ENCODE data around the gene SLC20A1.

- TF ChIP-seq, protein P1, sequence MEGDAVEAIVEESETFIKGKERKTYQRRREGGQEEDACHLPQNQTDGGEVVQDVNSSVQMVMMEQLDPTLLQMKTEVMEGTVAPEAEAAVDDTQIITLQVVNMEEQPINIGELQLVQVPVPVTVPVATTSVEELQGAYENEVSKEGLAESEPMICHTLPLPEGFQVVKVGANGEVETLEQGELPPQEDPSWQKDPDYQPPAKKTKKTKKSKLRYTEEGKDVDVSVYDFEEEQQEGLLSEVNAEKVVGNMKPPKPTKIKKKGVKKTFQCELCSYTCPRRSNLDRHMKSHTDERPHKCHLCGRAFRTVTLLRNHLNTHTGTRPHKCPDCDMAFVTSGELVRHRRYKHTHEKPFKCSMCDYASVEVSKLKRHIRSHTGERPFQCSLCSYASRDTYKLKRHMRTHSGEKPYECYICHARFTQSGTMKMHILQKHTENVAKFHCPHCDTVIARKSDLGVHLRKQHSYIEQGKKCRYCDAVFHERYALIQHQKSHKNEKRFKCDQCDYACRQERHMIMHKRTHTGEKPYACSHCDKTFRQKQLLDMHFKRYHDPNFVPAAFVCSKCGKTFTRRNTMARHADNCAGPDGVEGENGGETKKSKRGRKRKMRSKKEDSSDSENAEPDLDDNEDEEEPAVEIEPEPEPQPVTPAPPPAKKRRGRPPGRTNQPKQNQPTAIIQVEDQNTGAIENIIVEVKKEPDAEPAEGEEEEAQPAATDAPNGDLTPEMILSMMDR (IDR thresholded peaks at IDR 0.05 in 4 of 5, conservative IDR thresholded peaks at IDR 0.05 in 1 of 5) = no peak
- no peak for TF ChIP-seq POLR2A (IDR thresholded peaks at IDR 0.05)
Observed at GRCh38 chr2:112693596-112693995, 47.9 kb downstream of the SLC20A1 start.

All from gastrocnemius medialis (tissue), 4 donors.